Neuronal stem cell (in vitro differentiated cells): Measurements from ENCODE around the gene OR4D9.

Experiments
- DNase-seq: peaks from one replicate; pipeline ENCODE4 v3.0.0-alpha.2; 2013; ENCODE audit warnings: low spot score
- H2AFZ ChIP-seq: one replicate; pipeline ENCODE4 v1.6.1; 2013; ENCODE audit warnings: mild to moderate bottlenecking, low read length, inconsistent platforms
- H2AK5ac ChIP-seq: 2 replicates; pipeline ENCODE4 v1.6.1; 2013; ENCODE audit warnings: low read depth, mild to moderate bottlenecking, inconsistent platforms, low read length, moderate library complexity, mixed read lengths
- H2BK120ac ChIP-seq: 2 replicates; pipeline ENCODE4 v1.6.1; 2013; ENCODE audit warnings: low read depth, mild to moderate bottlenecking, inconsistent platforms, low read length, moderate library complexity, mixed read lengths
- H2BK12ac ChIP-seq: one replicate; pipeline ENCODE4 v1.6.1; 2013; ENCODE audit warnings: low read length, inconsistent platforms
- H2BK15ac ChIP-seq: 2 replicates; pipeline ENCODE4 v1.6.1; 2013; ENCODE audit warnings: mild to moderate bottlenecking, low read length, inconsistent platforms, mixed read lengths
- H2BK5ac ChIP-seq: one replicate; pipeline ENCODE4 v1.6.1; 2013; ENCODE audit warnings: inconsistent platforms, mild to moderate bottlenecking, low read length, moderate library complexity
- H3K14ac ChIP-seq: one replicate; pipeline ENCODE4 v1.6.1; 2013; ENCODE audit warnings: low read length, inconsistent platforms
- H3K18ac ChIP-seq: 2 replicates; pipeline ENCODE4 v1.6.1; 2013; ENCODE audit warnings: low read length, inconsistent platforms
- H3K23ac ChIP-seq: 2 replicates; pipeline ENCODE4 v1.6.1; 2013; ENCODE audit warnings: low read depth, mild to moderate bottlenecking, mixed read lengths, low read length, inconsistent platforms; ENCODE audit not compliant: poor library complexity
- H3K27ac ChIP-seq: replicated peaks from 3 replicates; pipeline ENCODE4 v1.5.1; 2013; ENCODE audit warnings: low read length, inconsistent platforms
- H3K27me3 ChIP-seq, 3 experiments: 2 replicates each; pipeline ENCODE4 v1.6.1; 2013; ENCODE audit warnings: low read length in 3 of 3, mild to moderate bottlenecking in 2 of 3, inconsistent platforms in 1 of 3, low read depth in 1 of 3, mixed read lengths in 1 of 3, moderate library complexity in 1 of 3; ENCODE audit not compliant: control insufficient read depth in 3 of 3, insufficient read depth in 3 of 3
- H3K36me3 ChIP-seq, 2 donors: replicated peaks in 1 of 2; 2 replicates each; pipeline ENCODE4 v1.6.1; 2013; ENCODE audit warnings: low read length in 2 of 2; ENCODE audit not compliant: control insufficient read depth in 2 of 2, insufficient read depth in 2 of 2
- H3K4ac ChIP-seq: 2 replicates; pipeline ENCODE4 v1.6.1; 2013; ENCODE audit warnings: inconsistent platforms, mild to moderate bottlenecking, low read length, moderate library complexity
- H3K4me1 ChIP-seq, 2 donors: 1 replicate in 1 of 2; 2 replicates in 1 of 2; pipeline ENCODE4 v1.6.1; 2013; ENCODE audit warnings: low read length in 2 of 2, low read depth in 1 of 2; ENCODE audit not compliant: control insufficient read depth in 2 of 2, insufficient read depth in 1 of 2
- H3K4me2 ChIP-seq: one replicate; pipeline ENCODE4 v1.6.1; 2013; ENCODE audit warnings: mild to moderate bottlenecking, low read length, inconsistent platforms; ENCODE audit not compliant: insufficient read depth, poor library complexity, severe bottlenecking
- H3K4me3 ChIP-seq, 2 donors: 2 replicates each; pipeline ENCODE4 v1.5.1; 2013; ENCODE audit warnings: low read length in 2 of 2, mild to moderate bottlenecking in 2 of 2, inconsistent platforms in 1 of 2, moderate library complexity in 1 of 2
- H3K79me1 ChIP-seq: one replicate; pipeline ENCODE4 v1.6.1; 2013; ENCODE audit warnings: low read depth, mild to moderate bottlenecking, inconsistent platforms, low read length, moderate library complexity
- H3K9ac ChIP-seq: one replicate; pipeline ENCODE4 v1.6.1; 2013; ENCODE audit warnings: mild to moderate bottlenecking, low read depth, low read length, inconsistent platforms; ENCODE audit not compliant: poor library complexity
- H3K9me3 ChIP-seq, 2 donors: replicated peaks in 1 of 2; 2 replicates each; pipeline versions ENCODE3 to v1.6.1; 2013; ENCODE audit warnings: low read length in 2 of 2, mild to moderate bottlenecking in 2 of 2, inconsistent platforms in 1 of 2, low read depth in 1 of 2, mixed read lengths in 1 of 2, moderate library complexity in 1 of 2; ENCODE audit not compliant: control insufficient read depth in 2 of 2, insufficient read depth in 1 of 2
- H4K8ac ChIP-seq: one replicate; pipeline ENCODE4 v1.6.1; 2013; ENCODE audit warnings: low read depth, mild to moderate bottlenecking, inconsistent platforms, low read length, moderate library complexity
- H4K91ac ChIP-seq: one replicate; pipeline ENCODE4 v1.6.1; 2013; ENCODE audit warnings: low read length, low read depth, mild to moderate bottlenecking, inconsistent platforms; ENCODE audit not compliant: poor library complexity
- WGBS, 2 donors: extraction: QIAGEN DNeasy Blood & Tissue Kit; methylation state at CpG; one replicate each; pipeline ENCODE4 v1.1.7; 2013; ENCODE audit warnings: missing lambda C conversion rate in 2 of 2, mixed read lengths in 1 of 2; ENCODE audit not compliant: insufficient read length in 2 of 2, insufficient replicate concordance in 1 of 2; ENCODE audit errors: extremely low coverage in 2 of 2; 5-methylcytosine and 5-hydroxymethylcytosine counted together

OR4D9 gene

DNA sequence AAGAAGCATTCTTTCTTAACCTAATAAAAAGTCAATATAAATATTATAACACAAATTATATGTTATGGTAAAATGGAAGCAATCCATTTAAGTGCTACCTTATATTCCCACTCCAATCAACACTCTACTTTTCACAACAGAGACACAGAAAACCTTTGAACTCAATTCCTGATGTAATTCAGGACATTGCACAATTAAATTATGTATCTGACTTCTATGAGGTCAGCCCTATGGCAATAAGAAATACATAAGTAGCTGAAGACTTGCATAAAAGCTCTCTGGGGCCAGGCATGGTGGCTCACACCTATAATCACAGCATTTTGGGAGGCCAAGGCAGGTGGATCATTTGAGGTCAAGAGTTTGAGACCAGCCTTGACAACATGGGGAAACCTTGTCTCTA, 31.4 kb upstream of the OR4D9 start:
- Histone ChIP-seq H3K18ac (no peak overlapping the region), H2AK5ac (no peak overlapping the region), H3K9ac (no peak overlapping the region), H3K79me1 (no peaks in the 10 kb centered on the region), H2BK5ac (no peak overlapping the region), H3K27ac (no peak overlapping the region), H2BK15ac (no peak overlapping the region), H3K4me1 (no peaks in the 10 kb centered on the region), H3K23ac (no peak overlapping the region), H3K4me3 (no peak overlapping the region), H3K27me3 (no peaks in the 10 kb centered on the region), H4K91ac (no peak overlapping the region), H2BK12ac (no peak overlapping the region), H4K8ac (no peak overlapping the region), H3K14ac (no peak overlapping the region), H3K4ac (no peak overlapping the region), H3K36me3 (no peaks in the 10 kb centered on the region), H3K9me3 (no peaks in the 10 kb centered on the region), H2BK120ac (no peak overlapping the region), H3K4me2 (no peak overlapping the region), H2AFZ (no peak overlapping the region)
- no peak for DNase-seq

DNA sequence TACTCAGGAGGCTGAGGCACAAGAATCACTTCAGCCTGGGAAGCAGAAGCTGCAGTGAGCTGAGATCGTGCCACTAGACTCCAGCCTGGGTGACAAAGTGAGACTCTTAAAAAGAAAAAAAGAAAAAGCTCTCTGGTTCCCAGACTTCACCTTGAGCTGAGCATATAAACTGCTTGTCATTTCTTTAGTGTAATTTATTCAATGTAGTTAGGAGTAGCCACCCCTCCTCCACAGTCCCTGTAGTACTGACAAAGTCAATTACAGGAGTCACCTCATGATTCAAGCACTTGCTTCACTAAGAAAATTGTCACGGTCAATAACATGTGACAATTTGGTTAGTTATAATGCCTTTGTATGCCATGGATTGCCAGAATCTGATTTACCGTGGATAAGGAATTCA, 31.0 kb upstream of the OR4D9 start:
- Histone ChIP-seq H2BK120ac (no peak overlapping the region), H3K4me1 (no peaks in the 10 kb centered on the region), H2AK5ac (no peak overlapping the region), H3K18ac (no peak overlapping the region), H3K79me1 (no peaks in the 10 kb centered on the region), H3K4me2 (no peak overlapping the region), H2BK12ac (no peak overlapping the region), H3K9me3 (no peaks in the 10 kb centered on the region), H3K9ac (no peak overlapping the region), H3K14ac (no peak overlapping the region), H3K4ac (no peak overlapping the region), H2BK15ac (no peak overlapping the region), H4K8ac (no peak overlapping the region), H3K36me3 (no peaks in the 10 kb centered on the region), H2BK5ac (no peak overlapping the region), H3K4me3 (no peak overlapping the region), H3K23ac (no peak overlapping the region), H2AFZ (no peak overlapping the region), H4K91ac (no peak overlapping the region), H3K27me3 (no peaks in the 10 kb centered on the region), H3K27ac (no peak overlapping the region)
- WGBS, 2 donors: no CpG with 5 or more reads among the region's 3 CpGs
- DNase-seq: no peak

GRCh38 chr11:59501931-59502330, 9.4 kb upstream of the OR4D9 start:
- no peaks in the 10 kb centered on the region for H3K4me1 ChIP-seq
- H2BK15ac ChIP-seq: no peak overlapping the region
- no peaks in the 10 kb centered on the region for H3K36me3 ChIP-seq
- H3K4me3 ChIP-seq: no peak overlapping the region
- H4K91ac ChIP-seq: no peak overlapping the region
- H3K4me2 ChIP-seq: no peak overlapping the region
- H2BK120ac ChIP-seq: no peak overlapping the region
- H3K27me3 ChIP-seq: peaks cover 0 to 5% (median 0%) of the 10 kb centered on the region in 3 experiments
- H3K18ac ChIP-seq: no peak overlapping the region
- H2BK5ac ChIP-seq: no peak overlapping the region
- no peak overlapping the region for H2BK12ac ChIP-seq
- no peak overlapping the region for H3K14ac ChIP-seq
- no peak overlapping the region for H3K23ac ChIP-seq
- no peak for DNase-seq
- H3K27ac ChIP-seq: no peak overlapping the region
- WGBS, 2 donors: no CpG with 5 or more reads among the region's 1 CpG
- H2AFZ ChIP-seq: no peak overlapping the region
- no peaks in the 10 kb centered on the region for H3K79me1 ChIP-seq
- H2AK5ac ChIP-seq: no peak overlapping the region
- H3K4ac ChIP-seq: no peak overlapping the region
- no peaks in the 10 kb centered on the region for H3K9me3 ChIP-seq
- H4K8ac ChIP-seq: no peak overlapping the region
- H3K9ac ChIP-seq: no peak overlapping the region

GRCh38 chr11:59503276-59503675, 8.1 kb upstream of the OR4D9 start, which contains the start of gene OR4D11:
Gene OR4D11, plus strand, starts transcription at chr11:59503576. Its CDS starts 0 bp downstream, at chr11:59503576.
- Histone ChIP-seq H3K18ac (no peak within 1 kb of the TSS), H2BK5ac (no peak within 1 kb of the TSS), H2BK12ac (no peak within 1 kb of the TSS), H3K14ac (no peak within 1 kb of the TSS), H3K4me3 (no peak within 1 kb of the TSS), H4K8ac (no peak within 1 kb of the TSS), H2AFZ (no peak within 1 kb of the TSS), H2AK5ac (peak within 1 kb of the TSS; percentile 42), H3K9me3 (no peaks in the 10 kb centered on the region), H3K9ac (no peak within 1 kb of the TSS), H2BK120ac (no peak within 1 kb of the TSS), H3K36me3 (no peaks in the 10 kb centered on the region), H3K79me1 (no peaks in the 10 kb centered on the region), H3K4ac (no peak within 1 kb of the TSS), H3K27ac (no peak within 1 kb of the TSS), H3K27me3 (peaks cover 0 to 5% (median 0%) of the 10 kb centered on the region in 3 experiments), H3K23ac (no peak within 1 kb of the TSS), H3K4me2 (no peak within 1 kb of the TSS), H4K91ac (no peak within 1 kb of the TSS), H3K4me1 (no peaks in the 10 kb centered on the region), H2BK15ac (no peak within 1 kb of the TSS)
- DNase-seq: no peak
